H1 (cell line): ENCODE measurements around the gene SLC45A1. TPM values are rescaled to one million over a fixed set of nuclear protein-coding genes. Genes with fewer than 3 reads are reported as not detected.

Experiments
- CTCF ChIA-PET: fragments of 300-600 bp; sonication (Branson Sonifier 250); formaldehyde crosslinking; loops from one replicate; lab custom pipeline; 2021; ENCODE audit not compliant: partially characterized antibody; lab: Charles Lee
- POLR2A ChIA-PET: fragments of 300-600 bp; sonication (Branson Sonifier 250); formaldehyde crosslinking; loops from one replicate; lab custom pipeline; 2021; ENCODE audit warnings: inconsistent platforms; ENCODE audit not compliant: partially characterized antibody; lab: Charles Lee
- DNase-seq, 2 experiments: peaks; one replicate each; pipeline versions ENCODE4 v3.0.0 to v3.0.0-alpha.2; 2010 to 2022; ENCODE audit warnings: low spot score in 2 of 2, low read depth in 1 of 2, mixed read lengths in 1 of 2
- FAIRE-seq: peaks from 2 replicates; lab custom pipeline; 2011; peaks lifted over from hg19 to GRCh38; lab: Jason Lieb, UNC
- H2AFZ ChIP-seq: 2 replicates; pipeline ENCODE4 v1.8.1; 2012; ENCODE audit warnings: low read length, inconsistent platforms
- H2AK5ac ChIP-seq: 2 replicates; pipeline ENCODE4 v1.6.1; 2013; ENCODE audit warnings: low read depth, low read length
- H2BK120ac ChIP-seq: replicated peaks from 2 replicates; pipeline ENCODE3; 2013; ENCODE audit warnings: low read depth, low read length, inconsistent platforms
- H2BK12ac ChIP-seq: 2 replicates; pipeline ENCODE4 v1.6.1; 2013; ENCODE audit warnings: low read depth, low read length
- H2BK15ac ChIP-seq: 2 replicates; pipeline ENCODE4 v1.6.1; 2013; ENCODE audit warnings: low read length
- H2BK20ac ChIP-seq: 2 replicates; pipeline ENCODE4 v1.6.1; 2013; ENCODE audit warnings: low read length
- H2BK5ac ChIP-seq: 2 replicates; pipeline ENCODE4 v1.6.1; 2013; ENCODE audit warnings: low read depth, low read length
- H3K14ac ChIP-seq: 2 replicates; pipeline ENCODE4 v1.6.1; 2013; ENCODE audit warnings: inconsistent platforms; ENCODE audit not compliant: insufficient read length
- H3K18ac ChIP-seq: 2 replicates; pipeline ENCODE4 v1.6.1; 2013; ENCODE audit warnings: low read length; ENCODE audit errors: extremely low read depth
- H3K23ac ChIP-seq: 2 replicates; pipeline ENCODE4 v1.6.1; 2013; ENCODE audit warnings: inconsistent platforms; ENCODE audit not compliant: insufficient read length
- H3K23me2 ChIP-seq: 2 replicates; pipeline ENCODE4 v1.6.1; 2013; ENCODE audit warnings: low read depth, low read length
- H3K27ac ChIP-seq: 2 replicates; pipeline ENCODE4 v1.6.1; 2011; ENCODE audit warnings: low read depth, low read length, inconsistent platforms
- H3K27me3 ChIP-seq, 4 experiments: replicated peaks in 1 of 4; 1 replicate in 1 of 4; 2 replicates in 3 of 4; pipeline versions ENCODE4 v1.6.1 to v1.8.1; 2011 to 2013; ENCODE audit warnings: low read length in 3 of 4, mild to moderate bottlenecking in 3 of 4, inconsistent platforms in 2 of 4, mixed read lengths in 2 of 4, moderate library complexity in 1 of 4; ENCODE audit not compliant: control insufficient read depth in 3 of 4, insufficient read depth in 3 of 4; ENCODE audit errors: extremely low read depth in 1 of 4
- H3K36me3 ChIP-seq, 4 experiments: 2 replicates each; pipeline versions ENCODE4 v1.6.1 to v1.8.1; 2011 to 2013; ENCODE audit warnings: mild to moderate bottlenecking in 4 of 4, low read length in 3 of 4, moderate library complexity in 2 of 4, control low read depth in 1 of 4, inconsistent platforms in 1 of 4; ENCODE audit not compliant: insufficient read depth in 4 of 4, control insufficient read depth in 2 of 4
- H3K4ac ChIP-seq: replicated peaks from 2 replicates; pipeline ENCODE3; 2013; ENCODE audit warnings: low read length, low read depth, mixed read lengths, inconsistent platforms; ENCODE audit not compliant: insufficient read length
- H3K4me1 ChIP-seq, 4 experiments: replicated peaks in 1 of 4; 1 replicate in 1 of 4; 2 replicates in 3 of 4; pipeline versions ENCODE4 v1.6.1 to v1.8.1; 2011 to 2013; ENCODE audit warnings: low read length in 3 of 4, inconsistent platforms in 2 of 4, mixed read lengths in 1 of 4; ENCODE audit not compliant: insufficient read depth in 4 of 4, control insufficient read depth in 3 of 4
- H3K4me2 ChIP-seq, 2 experiments: 2 replicates each; pipeline versions ENCODE4 v1.6.1 to v1.8.1; 2011 to 2013; ENCODE audit warnings: low read depth in 2 of 2, low read length in 2 of 2, control low read depth in 1 of 2, inconsistent platforms in 1 of 2, mild to moderate bottlenecking in 1 of 2; ENCODE audit not compliant: insufficient read depth in 1 of 2
- H3K4me3 ChIP-seq, 4 experiments: fragments of 200-600, 300-600 bp in 1 of 4; sonication (generic), shearing (Covaris generic), sonication (Bioruptor Twin) in 1 of 4; 2 replicates each; pipeline versions ENCODE4 v1.5.1 to v1.8.1; 2011 to 2016; ENCODE audit warnings: low read length in 4 of 4, low read depth in 3 of 4, control low read depth in 2 of 4, inconsistent platforms in 2 of 4, mild to moderate bottlenecking in 2 of 4, mixed read lengths in 1 of 4, moderate library complexity in 1 of 4; ENCODE audit not compliant: insufficient read depth in 2 of 4; ENCODE audit errors: extremely low read depth in 1 of 4
- H3K56ac ChIP-seq: replicated peaks from 2 replicates; pipeline ENCODE3; 2013; ENCODE audit warnings: low read depth, mild to moderate bottlenecking, mixed read lengths, low read length, inconsistent platforms; ENCODE audit not compliant: insufficient read length
- H3K79me1 ChIP-seq: 2 replicates; pipeline ENCODE4 v1.6.1; 2013; ENCODE audit warnings: low read depth, low read length, control low read depth
- H3K79me2 ChIP-seq, 2 experiments: 2 replicates each; pipeline versions ENCODE4 v1.6.1 to v1.8.1; 2012 to 2013; ENCODE audit warnings: low read length in 2 of 2, mild to moderate bottlenecking in 2 of 2, inconsistent platforms in 1 of 2; ENCODE audit not compliant: insufficient read depth in 2 of 2, control insufficient read depth in 1 of 2
- H3K9ac ChIP-seq, 4 experiments: replicated peaks in 1 of 4; 1 replicate in 1 of 4; 2 replicates in 3 of 4; pipeline versions ENCODE4 v1.6.1 to v1.8.1; 2011 to 2013; ENCODE audit warnings: low read depth in 3 of 4, low read length in 3 of 4, control low read depth in 2 of 4, mild to moderate bottlenecking in 2 of 4, moderate library complexity in 2 of 4, inconsistent platforms in 1 of 4; ENCODE audit errors: extremely low read depth in 1 of 4
- H3K9me3 ChIP-seq, 2 experiments: 2 replicates each; pipeline versions ENCODE4 v1.6.1 to v1.8.1; 2012 to 2013; ENCODE audit warnings: mild to moderate bottlenecking in 2 of 2, moderate library complexity in 2 of 2, control low read depth in 1 of 2, inconsistent platforms in 1 of 2, low read depth in 1 of 2, low read length in 1 of 2, mixed read lengths in 1 of 2; ENCODE audit not compliant: insufficient read depth in 2 of 2
- H4K20me1 ChIP-seq, 2 experiments: replicated peaks in 1 of 2; 2 replicates each; pipeline versions ENCODE3 to v1.8.1; 2011 to 2013; ENCODE audit warnings: inconsistent platforms in 2 of 2, low read length in 2 of 2, mild to moderate bottlenecking in 1 of 2; ENCODE audit not compliant: insufficient read depth in 2 of 2, control insufficient read depth in 1 of 2
- H4K5ac ChIP-seq: 2 replicates; pipeline ENCODE4 v1.6.1; 2013; ENCODE audit warnings: low read length, low read depth, mixed read lengths, inconsistent platforms; ENCODE audit not compliant: insufficient read length
- H4K8ac ChIP-seq: 2 replicates; pipeline ENCODE4 v1.8.0; 2013; ENCODE audit warnings: mild to moderate bottlenecking, moderate library complexity, low read length, inconsistent platforms; ENCODE audit not compliant: insufficient read depth; ENCODE audit errors: extremely low read depth
- H4K91ac ChIP-seq: replicated peaks from 2 replicates; pipeline ENCODE3; 2013; ENCODE audit warnings: low read length, mixed read lengths, inconsistent platforms; ENCODE audit not compliant: insufficient read length
- ASH2L ChIP-seq: fragments of 200-600, 300-600 bp; sonication (generic); IDR thresholded peaks from one replicate; pipeline ENCODE4 v1.7.1; 2017; ENCODE audit warnings: low read length
- JUND ChIP-seq: IDR thresholded peaks from 2 replicates; pipeline ENCODE4 v1.6.1; 2011; ENCODE audit warnings: mild to moderate bottlenecking, improper control_type of control experiment, low read length
- POU5F1 ChIP-seq: IDR thresholded peaks from 2 replicates; pipeline ENCODE4 v1.6.1; 2011; ENCODE audit warnings: low read depth, mild to moderate bottlenecking, low read length, moderate library complexity
- WGBS, 2 experiments: shearing (Covaris generic) in 1 of 2; methylation state at CpG; one replicate each; pipeline versions ENCODE4 v1.1.6 to v1.1.7; 2013 to 2015; ENCODE audit warnings: low lambda C conversion rate in 2 of 2, mixed read lengths in 2 of 2, inconsistent platforms in 1 of 2, low coverage in 1 of 2, missing lambda C conversion rate in 1 of 2; ENCODE audit not compliant: insufficient replicate concordance in 2 of 2, insufficient coverage in 1 of 2, insufficient read length in 1 of 2; ENCODE audit errors: extremely low coverage in 1 of 2, missing lambda C conversion rate in 1 of 2; 5-methylcytosine and 5-hydroxymethylcytosine counted together
- polyA plus RNA-seq, 7 experiments: library from polyadenylated mRNA; depleted of rRNA in 3 of 7; stranded (reverse) in 5 of 7; unstranded in 2 of 7; fragments of >200 nt in 5 of 7; fragments of 200-250 nt in 2 of 7; gene quantifications; 1 replicate in 5 of 7; 2 replicates in 1 of 7; 4 replicates in 1 of 7; pipeline versions ENCODE4 v1.2.1 to v1.2.3, GENCODE V29; 2011 to 2013; ENCODE audit warnings: missing spikeins in 2 of 7, mixed read lengths in 2 of 7
- total RNA-seq: library from RNA; stranded (reverse); fragmentation: NEBNext Ultra II Directional; extraction: Animal tissue kit (Norgen Biotek cat#: 25700); gene quantifications from 2 replicates; pipeline ENCODE4 v1.2.1, GENCODE V29; 2021
- TF ChIP-seq, protein P1 (sequence below), 3 experiments: IDR thresholded peaks; 1 replicate in 2 of 3; 2 replicates in 1 of 3; pipeline versions ENCODE4 v1.5.1 to v1.6.1; 2011; ENCODE audit warnings: low read length in 3 of 3, mild to moderate bottlenecking in 3 of 3, inconsistent platforms in 2 of 3, low read depth in 1 of 3, moderate library complexity in 1 of 3; ENCODE audit not compliant: insufficient read depth in 1 of 3; ENCODE audit errors: control extremely low read depth in 1 of 3
- TF ChIP-seq, protein P2 (sequence below): IDR thresholded peaks from 2 replicates; pipeline ENCODE4 v1.6.1; 2011; ENCODE audit warnings: low read length, improper control_type of control experiment

SLC45A1 gene
- total and polyA plus RNA-seq, 2 of the 8 experiments (the other 6 are each of a cell fraction or from before 2014, with no cell fraction given): 1.0 to 1.7 TPM

DNA sequence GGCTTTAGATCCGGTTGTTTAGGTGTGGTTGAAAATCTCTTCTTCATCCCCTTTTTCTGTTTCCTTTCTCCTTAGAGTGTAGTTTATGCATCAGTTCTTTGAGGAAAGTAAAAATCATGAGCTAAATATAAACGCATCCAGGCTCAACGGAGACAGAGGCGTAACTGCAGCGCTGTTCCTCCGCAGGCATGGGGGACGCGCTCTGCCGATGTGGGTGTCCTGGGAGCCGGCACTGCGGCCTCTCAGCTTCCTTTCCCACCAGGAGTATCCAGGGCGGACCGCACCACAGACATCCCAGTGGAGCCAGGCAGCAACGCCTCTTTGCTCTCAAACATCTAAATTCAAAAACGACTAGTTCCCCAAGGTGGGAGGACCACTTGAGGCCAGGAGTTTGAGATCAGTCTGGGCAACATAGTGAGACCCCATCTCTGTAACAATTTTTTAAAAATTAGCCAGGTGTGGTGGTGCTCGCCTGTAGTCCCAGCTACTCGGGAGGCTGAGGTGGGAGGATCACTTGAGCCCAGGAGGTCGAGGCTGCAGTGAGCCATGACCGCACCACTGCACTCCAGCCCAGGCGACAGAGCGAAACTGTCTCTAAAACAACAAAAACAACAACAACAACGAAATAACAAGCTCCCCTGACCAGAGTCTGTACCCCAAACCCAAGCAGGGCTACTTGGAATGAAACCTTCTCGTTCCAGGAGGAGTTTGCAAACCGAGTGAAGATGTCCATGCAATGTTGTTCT lies 16.4 kb downstream of the SLC45A1 start:
- Histone ChIP-seq H4K91ac (no peak overlapping the region), H3K4ac (no peak overlapping the region), H3K9me3 (no peaks in the 10 kb centered on the region), H4K20me1 (no peaks in the 10 kb centered on the region), H3K14ac (no peak overlapping the region), H3K27me3 (no peaks in the 10 kb centered on the region), H3K23me2 (no peaks in the 10 kb centered on the region), H2AK5ac (no peak overlapping the region), H3K23ac (no peak overlapping the region), H2BK15ac (no peak overlapping the region), H3K79me2 (no peaks in the 10 kb centered on the region), H3K36me3 (no peaks in the 10 kb centered on the region), H2BK12ac (no peak overlapping the region), H3K9ac (no peak overlapping the region), H3K4me1 (no peaks in the 10 kb centered on the region), H2BK5ac (no peak overlapping the region), H3K4me3 (no peak overlapping the region), H3K27ac (no peak overlapping the region), H3K4me2 (no peak overlapping the region), H4K5ac (no peak overlapping the region), H4K8ac (no peak overlapping the region), H3K18ac (no peak overlapping the region), H3K56ac (no peak overlapping the region), H2BK20ac (no peak overlapping the region), H3K79me1 (no peaks in the 10 kb centered on the region), H2AFZ (no peak overlapping the region), H2BK120ac (no peak overlapping the region)
- FAIRE-seq (no peak), DNase-seq (no peak)
- ChIA-PET POLR2A (no interaction called here), CTCF (interaction anchor here (1.0 to 5.6 kb wide), 3 partner anchors 10 to 18 kb away, joined by 3 to 20 read pairs (median 5); no protein-coding TSS in a partner anchor)
- TF ChIP-seq JUND (no peak), ASH2L (no peak), POU5F1 (no peak)
- TF ChIP-seq, protein P1, sequence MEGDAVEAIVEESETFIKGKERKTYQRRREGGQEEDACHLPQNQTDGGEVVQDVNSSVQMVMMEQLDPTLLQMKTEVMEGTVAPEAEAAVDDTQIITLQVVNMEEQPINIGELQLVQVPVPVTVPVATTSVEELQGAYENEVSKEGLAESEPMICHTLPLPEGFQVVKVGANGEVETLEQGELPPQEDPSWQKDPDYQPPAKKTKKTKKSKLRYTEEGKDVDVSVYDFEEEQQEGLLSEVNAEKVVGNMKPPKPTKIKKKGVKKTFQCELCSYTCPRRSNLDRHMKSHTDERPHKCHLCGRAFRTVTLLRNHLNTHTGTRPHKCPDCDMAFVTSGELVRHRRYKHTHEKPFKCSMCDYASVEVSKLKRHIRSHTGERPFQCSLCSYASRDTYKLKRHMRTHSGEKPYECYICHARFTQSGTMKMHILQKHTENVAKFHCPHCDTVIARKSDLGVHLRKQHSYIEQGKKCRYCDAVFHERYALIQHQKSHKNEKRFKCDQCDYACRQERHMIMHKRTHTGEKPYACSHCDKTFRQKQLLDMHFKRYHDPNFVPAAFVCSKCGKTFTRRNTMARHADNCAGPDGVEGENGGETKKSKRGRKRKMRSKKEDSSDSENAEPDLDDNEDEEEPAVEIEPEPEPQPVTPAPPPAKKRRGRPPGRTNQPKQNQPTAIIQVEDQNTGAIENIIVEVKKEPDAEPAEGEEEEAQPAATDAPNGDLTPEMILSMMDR (IDR thresholded peaks at IDR 0.05; ENCODE audit: control extremely low read depth in 1 of 3, insufficient read depth in 1 of 3, low read depth in 1 of 3, low read length in 3 of 3): no peak
- TF ChIP-seq, protein P2, sequence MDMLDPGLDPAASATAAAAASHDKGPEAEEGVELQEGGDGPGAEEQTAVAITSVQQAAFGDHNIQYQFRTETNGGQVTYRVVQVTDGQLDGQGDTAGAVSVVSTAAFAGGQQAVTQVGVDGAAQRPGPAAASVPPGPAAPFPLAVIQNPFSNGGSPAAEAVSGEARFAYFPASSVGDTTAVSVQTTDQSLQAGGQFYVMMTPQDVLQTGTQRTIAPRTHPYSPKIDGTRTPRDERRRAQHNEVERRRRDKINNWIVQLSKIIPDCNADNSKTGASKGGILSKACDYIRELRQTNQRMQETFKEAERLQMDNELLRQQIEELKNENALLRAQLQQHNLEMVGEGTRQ: no peak
- 94% methylated on average over 24 of the region's 24 CpGs; no CpG with 5 or more reads in 1 of the 2 experiments for WGBS, 2 experiments
